ENCODE data around the gene KMT2D. TPM values are rescaled to one million over a fixed set of nuclear protein-coding genes. Genes with fewer than 3 reads are reported as not detected.
A peak's percentile ranks its signal among the peaks of the same experiment; 100 is the strongest.

KMT2D gene
- total RNA-seq, 4 donors from 2014 or later: 88.1 to 121 (median 104) TPM

DNA sequence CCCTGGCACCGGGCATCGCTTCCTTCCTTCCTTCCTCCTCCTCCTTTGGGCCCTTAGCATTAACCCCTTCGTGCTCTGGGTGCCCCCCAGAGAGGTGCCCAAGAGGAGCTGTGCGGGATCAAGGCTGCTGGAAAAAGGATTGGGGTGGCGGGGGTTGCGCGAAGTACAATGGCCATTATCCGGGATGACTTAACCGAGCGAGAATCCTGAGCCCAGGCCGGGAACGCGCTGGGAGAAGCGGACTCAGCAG is 31.2 kb upstream of the KMT2D start:
- WGBS: 7% methylated on average over 13 of the region's 14 CpGs
- peaks cover 68% of the 10 kb centered on the region for H3K4me1 ChIP-seq
- peaks cover under 1% of the 10 kb centered on the region for H3K36me3 ChIP-seq
- H3K27ac ChIP-seq: no peak overlapping the region
- peak overlapping the region; percentile 30 for H3K4me3 ChIP-seq
- TF ChIP-seq POLR2A (IDR thresholded peaks at IDR 0.05) (no peak), POLR2AphosphoS5 (IDR thresholded peaks at IDR 0.05) (no peak), EP300 (IDR thresholded peaks at IDR 0.05) (no peak)
- TF ChIP-seq, protein P1, sequence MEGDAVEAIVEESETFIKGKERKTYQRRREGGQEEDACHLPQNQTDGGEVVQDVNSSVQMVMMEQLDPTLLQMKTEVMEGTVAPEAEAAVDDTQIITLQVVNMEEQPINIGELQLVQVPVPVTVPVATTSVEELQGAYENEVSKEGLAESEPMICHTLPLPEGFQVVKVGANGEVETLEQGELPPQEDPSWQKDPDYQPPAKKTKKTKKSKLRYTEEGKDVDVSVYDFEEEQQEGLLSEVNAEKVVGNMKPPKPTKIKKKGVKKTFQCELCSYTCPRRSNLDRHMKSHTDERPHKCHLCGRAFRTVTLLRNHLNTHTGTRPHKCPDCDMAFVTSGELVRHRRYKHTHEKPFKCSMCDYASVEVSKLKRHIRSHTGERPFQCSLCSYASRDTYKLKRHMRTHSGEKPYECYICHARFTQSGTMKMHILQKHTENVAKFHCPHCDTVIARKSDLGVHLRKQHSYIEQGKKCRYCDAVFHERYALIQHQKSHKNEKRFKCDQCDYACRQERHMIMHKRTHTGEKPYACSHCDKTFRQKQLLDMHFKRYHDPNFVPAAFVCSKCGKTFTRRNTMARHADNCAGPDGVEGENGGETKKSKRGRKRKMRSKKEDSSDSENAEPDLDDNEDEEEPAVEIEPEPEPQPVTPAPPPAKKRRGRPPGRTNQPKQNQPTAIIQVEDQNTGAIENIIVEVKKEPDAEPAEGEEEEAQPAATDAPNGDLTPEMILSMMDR (IDR thresholded peaks at IDR 0.05): no peak
- DNase-seq (ENCODE audit: low spot score in 2 of 2): no peak
- peaks cover 66% of the 10 kb centered on the region for H3K27me3 ChIP-seq
- no peaks in the 10 kb centered on the region for H3K9me3 ChIP-seq

DNA sequence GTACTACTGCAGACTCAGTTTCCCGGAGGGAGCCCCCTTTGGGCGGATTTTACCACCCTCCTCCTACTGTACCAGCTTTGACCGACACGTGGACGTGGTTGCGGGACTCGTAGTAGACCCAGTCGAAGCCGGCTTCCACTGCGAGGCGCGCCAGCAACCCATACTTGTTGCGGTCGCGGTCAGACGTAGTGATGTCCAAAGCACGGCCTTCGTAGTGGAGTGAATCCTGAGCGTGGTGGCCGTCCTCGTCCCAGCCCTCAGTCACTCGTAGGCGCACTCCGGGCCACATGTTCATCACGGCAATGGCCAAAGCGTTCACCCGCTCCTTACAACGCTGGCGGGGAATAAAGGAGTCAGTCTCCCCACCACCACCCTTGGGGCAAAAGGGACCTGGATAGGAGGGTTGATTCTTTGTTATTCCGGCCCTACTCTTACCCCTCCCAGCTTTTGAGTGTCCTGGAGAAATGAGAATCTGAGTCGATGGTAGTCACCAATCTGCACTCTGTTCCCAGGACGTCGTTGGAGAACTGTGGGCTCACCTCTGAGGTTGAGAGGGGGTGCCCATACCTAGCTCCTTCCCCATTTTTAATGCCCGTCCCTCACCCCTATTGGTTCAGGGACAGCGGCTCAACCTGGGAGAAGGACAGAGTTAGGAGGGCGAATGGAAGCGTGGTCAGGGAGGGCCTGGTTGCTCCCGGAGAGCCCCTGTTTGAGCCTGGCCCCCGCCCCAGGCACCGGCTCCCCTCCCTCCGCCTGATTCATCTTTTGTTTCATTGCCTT is 30.7 kb upstream of the KMT2D start:
- Histone ChIP-seq H3K9me3 (no peaks in the 10 kb centered on the region), H3K4me1 (peaks cover 68% of the 10 kb centered on the region), H3K27ac (no peak overlapping the region), H3K27me3 (peaks cover 66% of the 10 kb centered on the region), H3K36me3 (no peaks in the 10 kb centered on the region), H3K4me3 (peak overlapping the region; percentile 48)
- WGBS: 23% methylated on average over 26 of the region's 41 CpGs
- no peak for DNase-seq (ENCODE audit: low spot score in 2 of 2)
- TF ChIP-seq EP300 (IDR thresholded peaks at IDR 0.05) (no peak), POLR2AphosphoS5 (IDR thresholded peaks at IDR 0.05) (no peak), POLR2A (IDR thresholded peaks at IDR 0.05) (no peak)
- TF ChIP-seq, protein P1 (IDR thresholded peaks at IDR 0.05): no peak

DNA sequence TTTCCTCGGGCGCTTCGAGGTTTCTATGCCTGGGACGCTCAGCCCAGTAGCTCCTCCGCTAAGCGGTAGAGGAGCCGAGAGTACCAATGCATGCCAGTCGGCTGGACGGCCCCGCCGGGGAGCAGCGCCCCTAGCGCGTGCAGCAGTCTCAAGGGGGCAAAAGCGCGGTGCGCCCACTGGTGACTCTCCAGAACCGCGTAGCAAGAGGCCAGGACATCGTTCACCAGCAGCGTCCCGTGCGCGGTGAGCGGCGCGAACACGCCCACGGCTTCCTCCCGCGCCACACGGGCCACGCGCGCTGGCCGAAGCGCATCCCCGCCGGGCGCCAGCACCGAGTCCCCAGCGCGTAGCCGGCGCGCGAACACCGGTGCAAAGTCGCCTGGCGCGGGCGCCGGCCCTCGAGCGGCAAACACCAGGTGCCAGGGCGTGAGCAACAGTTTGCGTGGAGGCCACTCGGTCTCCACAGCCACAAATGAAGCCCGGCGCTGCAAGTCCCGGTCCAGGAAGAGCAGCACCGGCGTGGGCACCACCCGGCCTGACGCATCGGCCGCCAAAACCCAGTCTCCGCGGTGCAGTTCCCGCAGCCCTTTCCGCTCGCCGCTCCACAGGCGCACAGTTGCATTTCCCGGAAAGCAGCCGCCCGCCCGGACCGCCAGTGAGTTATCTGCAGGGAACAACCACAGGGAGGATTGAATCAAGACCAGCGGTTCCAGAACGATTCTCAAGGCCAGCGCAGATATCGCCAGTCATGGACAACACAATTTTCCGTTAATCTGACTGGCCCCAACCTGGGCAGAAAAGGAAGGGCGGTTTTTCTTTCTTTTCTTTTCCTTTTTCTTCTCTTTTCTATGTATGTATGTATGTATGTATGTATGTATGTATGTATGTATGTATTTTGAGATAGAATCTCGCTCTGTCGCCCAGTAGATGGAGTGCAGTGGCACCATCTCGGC is 29.5 kb upstream of the KMT2D start:
- peaks cover 66% of the 10 kb centered on the region for H3K27me3 ChIP-seq
- H3K9me3 ChIP-seq: no peaks in the 10 kb centered on the region
- 6% methylated on average over 51 of the region's 88 CpGs for WGBS
- TF ChIP-seq POLR2AphosphoS5 (IDR thresholded peaks at IDR 0.05): no peak
- TF ChIP-seq, protein P1 (IDR thresholded peaks at IDR 0.05): peak in 1 of 2 donors; percentile 20
- peaks cover 68% of the 10 kb centered on the region for H3K4me1 ChIP-seq
- no peak for DNase-seq (ENCODE audit: low spot score in 2 of 2)
- H3K27ac ChIP-seq: no peak overlapping the region
- H3K36me3 ChIP-seq: no peaks in the 10 kb centered on the region
- peak overlapping the region; percentile 48 for H3K4me3 ChIP-seq

DNA sequence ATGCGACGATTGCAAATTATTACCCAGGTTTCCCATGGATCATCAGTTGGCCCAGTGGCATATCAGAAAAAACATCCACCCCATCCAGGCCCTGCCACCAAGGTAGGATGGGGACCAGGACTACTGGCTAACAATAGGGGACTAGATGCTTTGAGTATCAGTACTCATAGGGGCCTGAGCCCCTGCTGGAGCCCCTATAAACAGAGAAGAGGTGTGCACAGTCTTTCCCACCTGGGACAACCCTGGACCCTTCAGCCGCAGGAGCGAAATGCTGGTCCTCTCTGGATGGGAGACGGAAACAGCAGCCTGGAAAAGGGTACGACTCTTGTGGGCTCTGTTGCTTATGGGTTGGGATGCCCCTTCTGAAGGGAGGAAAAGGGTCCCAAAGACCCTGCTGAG is 28.3 kb upstream of the KMT2D start:
- no peaks in the 10 kb centered on the region for H3K9me3 ChIP-seq
- no peak overlapping the region for H3K4me3 ChIP-seq
- peaks cover 56% of the 10 kb centered on the region for H3K27me3 ChIP-seq
- TF ChIP-seq EP300 (IDR thresholded peaks at IDR 0.05) (no peak), POLR2A (IDR thresholded peaks at IDR 0.05) (no peak), POLR2AphosphoS5 (IDR thresholded peaks at IDR 0.05) (no peak)
- TF ChIP-seq, protein P1 (IDR thresholded peaks at IDR 0.05): no peak
- no peaks in the 10 kb centered on the region for H3K36me3 ChIP-seq
- DNase-seq (ENCODE audit: low spot score in 2 of 2): no peak
- WGBS: 70% methylated on average over 5 of the region's 6 CpGs
- peaks cover 57% of the 10 kb centered on the region for H3K4me1 ChIP-seq
- no peak overlapping the region for H3K27ac ChIP-seq
